NCI-H1417 (cell line): ENCODE measurements around the gene STAT5B.
"Not testable (repeated sequence)": the region's sequence is repeated elsewhere in the genome, so short reads cannot be mapped to it uniquely, and the experiment has no call there.

Source experiments
- DNase-seq, 3 experiments: peaks; one replicate each; lab custom pipeline; 2025; lab: John Stamatoyannopoulos, UW

STAT5B gene

GRCh38 chr17:42233994-42234393 is 42.2 kb downstream of the STAT5B start:
- DNase-seq = no peak

GRCh38 chr17:42233156-42233555 is 43.0 kb downstream of the STAT5B start:
- no peak for DNase-seq

GRCh38 chr17:42230225-42230624 is 46.0 kb downstream of the STAT5B start:
- peak in 1 of 3 experiments; percentile 18 for DNase-seq

- no peak for DNase-seq
These were observed 48.1 kb downstream of the STAT5B start for GRCh38 chr17:42227849-42228700.

GRCh38 chr17:42225646-42226045 is 50.5 kb downstream of the STAT5B start:
- DNase-seq = no peak

- DNase-seq = no peak
These were observed 51.5 kb downstream of the STAT5B start for GRCh38 chr17:42224651-42225050.

GRCh38 chr17:42221886-42222745 is 54.1 kb downstream of the STAT5B start:
- peak; percentile 7 to 35 (median 16) for DNase-seq

- not testable (repeated sequence) for DNase-seq
These were observed 56.9 kb downstream of the STAT5B start for GRCh38 chr17:42219280-42219679.

- DNase-seq = no peak
These were observed 62.0 kb downstream of the STAT5B start for GRCh38 chr17:42214156-42214555.

GRCh38 chr17:42212382-42212781 is 63.8 kb downstream of the STAT5B start:
- DNase-seq = no peak

GRCh38 chr17:42211921-42212341 is 64.3 kb downstream of the STAT5B start:
- DNase-seq = not testable (repeated sequence)

- DNase-seq = no peak
These were observed 66.1 kb downstream of the STAT5B start for GRCh38 chr17:42210046-42210445.

- DNase-seq = not testable (repeated sequence)
These were observed 70.0 kb downstream of the STAT5B start for GRCh38 chr17:42206153-42206612.

- DNase-seq = no peak
These were observed 72.8 kb downstream of the STAT5B start for GRCh38 chr17:42203354-42203753.

- no peak for DNase-seq
These were observed 73.5 kb downstream of the STAT5B start for GRCh38 chr17:42202696-42203095.

GRCh38 chr17:42202159-42202558 is 74.0 kb downstream of the STAT5B start:
- DNase-seq = no peak

- DNase-seq = no peak
These were observed 74.8 kb downstream of the STAT5B start for GRCh38 chr17:42201458-42201772.

- peak in 2 of 3 experiments; percentile 65 to 73 for DNase-seq
These were observed 75.3 kb downstream of the STAT5B start for GRCh38 chr17:42200706-42201457.

- DNase-seq = no peak
These were observed 76.7 kb downstream of the STAT5B start for GRCh38 chr17:42199416-42200011.

- DNase-seq = no peak
These were observed 77.3 kb downstream of the STAT5B start for GRCh38 chr17:42198897-42199296.

- no peak for DNase-seq
These were observed 78.5 kb downstream of the STAT5B start for GRCh38 chr17:42197564-42198156.
